BE2C (cell line): ENCODE results near the gene DMRTB1.

Experiments
- DNase-seq: peaks from one replicate; pipeline ENCODE4 v3.0.0-alpha.2; 2020
- H3K27me3 ChIP-seq: fragments of 250-450 bp; sonication (Bioruptor Pico); 2 replicates; pipeline ENCODE4 v1.5.1; 2020; ENCODE audit warnings: mild to moderate bottlenecking
- H3K36me3 ChIP-seq: fragments of 250-450 bp; sonication (Bioruptor Pico); 2 replicates; pipeline ENCODE4 v1.5.1; 2020; ENCODE audit warnings: mild to moderate bottlenecking
- H3K4me1 ChIP-seq: fragments of 250-450 bp; sonication (Bioruptor Pico); 2 replicates; pipeline ENCODE4 v1.5.1; 2020
- H3K4me3 ChIP-seq: 2 replicates; pipeline ENCODE4 v1.5.1; 2011; ENCODE audit warnings: low read depth, low read length
- H3K9me3 ChIP-seq: fragments of 250-450 bp; sonication (Bioruptor Pico); 2 replicates; pipeline ENCODE4 v1.5.1; 2020
- CTCF ChIP-seq: IDR thresholded peaks from 2 replicates; pipeline ENCODE4 v1.5.1; 2012; ENCODE audit warnings: mild to moderate bottlenecking, low read depth, low read length

The DMRTB1 gene

DNA sequence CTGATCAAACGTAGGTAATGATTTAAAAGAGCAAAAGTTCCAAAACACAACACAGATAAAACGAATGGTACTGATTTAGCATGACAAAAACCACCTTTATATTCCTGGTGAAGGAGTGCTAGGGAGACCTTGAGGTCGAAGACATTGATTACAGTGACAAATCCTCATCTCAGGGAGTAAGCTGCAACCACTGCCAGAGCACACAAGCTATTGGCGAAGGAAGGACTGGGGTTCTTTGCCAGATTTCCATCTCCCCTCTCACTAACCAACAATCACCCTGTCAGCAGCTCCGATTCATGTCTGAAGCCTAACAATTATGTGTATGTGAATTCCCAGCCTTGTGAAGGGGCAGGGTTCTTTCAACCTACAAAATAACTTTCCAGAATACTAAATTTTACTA lies 40.2 kb upstream of the DMRTB1 start:
- DNase-seq: no peak
- H3K36me3 ChIP-seq: no peaks in the 10 kb centered on the region
- no peak for TF ChIP-seq CTCF
- H3K4me3 ChIP-seq: no peak overlapping the region
- no peaks in the 10 kb centered on the region for H3K9me3 ChIP-seq
- H3K27me3 ChIP-seq: no peaks in the 10 kb centered on the region
- no peaks in the 10 kb centered on the region for H3K4me1 ChIP-seq

DNA sequence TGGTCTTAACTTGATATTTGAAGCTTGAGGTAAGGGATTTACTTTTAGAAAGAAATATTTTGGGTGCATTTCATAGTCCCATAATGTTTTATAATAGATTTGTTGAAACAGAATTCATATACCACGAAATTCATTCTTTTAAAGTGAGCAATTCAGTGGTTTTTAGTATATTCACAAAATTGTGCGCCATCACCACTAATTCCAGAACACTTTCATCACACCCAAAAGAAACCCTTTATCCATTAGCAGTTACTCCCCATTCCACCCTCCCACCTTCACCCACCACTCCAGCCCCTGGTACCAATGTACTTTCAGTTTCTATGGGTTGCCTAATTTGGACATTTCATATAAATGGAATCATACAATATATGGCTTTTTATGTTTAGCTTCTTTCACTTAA lies 38.9 kb upstream of the DMRTB1 start:
- no peak overlapping the region for H3K4me3 ChIP-seq
- no peak for TF ChIP-seq CTCF
- DNase-seq: no peak

DNA sequence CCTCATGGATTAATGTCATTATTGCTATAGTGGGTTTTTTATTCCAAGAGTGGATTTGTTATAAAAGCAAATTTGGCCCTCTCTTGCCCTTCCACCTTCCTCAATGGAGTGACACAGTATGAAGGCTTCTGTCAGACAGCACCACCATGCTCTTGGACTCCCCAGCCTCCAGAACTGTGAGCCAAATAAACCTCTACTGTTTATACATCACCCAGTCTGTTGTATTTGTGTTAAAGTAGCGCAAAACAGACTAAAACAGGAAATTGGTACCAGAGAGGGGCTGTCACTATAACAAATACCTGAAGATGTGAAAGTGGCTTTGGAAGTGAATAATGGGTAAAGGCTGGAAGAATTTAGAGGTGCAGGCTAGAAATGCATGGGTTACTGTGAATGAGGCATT lies 38.0 kb upstream of the DMRTB1 start:
- Histone ChIP-seq H3K36me3 (no peaks in the 10 kb centered on the region), H3K27me3 (no peaks in the 10 kb centered on the region), H3K9me3 (no peaks in the 10 kb centered on the region), H3K4me1 (no peaks in the 10 kb centered on the region), H3K4me3 (no peak overlapping the region)
- no peak for TF ChIP-seq CTCF
- no peak for DNase-seq

More for the DNA sequence above, 38.9 kb upstream of the DMRTB1 start:
- no peaks in the 10 kb centered on the region for H3K36me3 ChIP-seq
- no peaks in the 10 kb centered on the region for H3K9me3 ChIP-seq
- no peaks in the 10 kb centered on the region for H3K27me3 ChIP-seq
- H3K4me1 ChIP-seq: no peaks in the 10 kb centered on the region

- H3K36me3 ChIP-seq: no peaks in the 10 kb centered on the region
- DNase-seq: no peak
- no peaks in the 10 kb centered on the region for H3K9me3 ChIP-seq
- no peaks in the 10 kb centered on the region for H3K4me1 ChIP-seq
- no peak overlapping the region for H3K4me3 ChIP-seq
- no peaks in the 10 kb centered on the region for H3K27me3 ChIP-seq
- TF ChIP-seq CTCF: no peak
These were observed 28.9 kb upstream of the DMRTB1 start for GRCh38 chr1:53430261-53430660.

DNA sequence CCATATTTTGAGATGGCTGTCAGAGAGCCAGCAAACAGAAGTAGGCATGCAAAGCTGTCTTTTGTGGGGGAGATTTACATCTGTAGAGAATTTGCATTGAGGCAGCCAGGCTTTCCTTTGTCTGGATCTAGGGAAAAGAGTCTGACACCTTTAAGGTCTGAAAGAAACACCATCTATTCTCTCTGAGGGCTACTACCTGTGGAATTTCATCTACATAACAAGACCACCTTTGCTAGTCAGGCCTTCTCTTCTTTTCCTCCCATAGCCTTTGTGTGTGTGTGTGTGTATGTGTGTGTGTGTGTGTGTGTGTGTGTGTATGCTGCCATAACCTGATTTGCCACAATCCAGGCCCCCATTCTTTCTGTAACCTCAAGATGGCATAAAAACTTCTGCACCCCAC lies 28.4 kb upstream of the DMRTB1 start:
- H3K4me3 ChIP-seq: no peak overlapping the region
- H3K27me3 ChIP-seq: no peaks in the 10 kb centered on the region
- TF ChIP-seq CTCF: no peak
- H3K9me3 ChIP-seq: no peaks in the 10 kb centered on the region
- H3K36me3 ChIP-seq: no peaks in the 10 kb centered on the region
- no peak for DNase-seq
- H3K4me1 ChIP-seq: no peaks in the 10 kb centered on the region

DNA sequence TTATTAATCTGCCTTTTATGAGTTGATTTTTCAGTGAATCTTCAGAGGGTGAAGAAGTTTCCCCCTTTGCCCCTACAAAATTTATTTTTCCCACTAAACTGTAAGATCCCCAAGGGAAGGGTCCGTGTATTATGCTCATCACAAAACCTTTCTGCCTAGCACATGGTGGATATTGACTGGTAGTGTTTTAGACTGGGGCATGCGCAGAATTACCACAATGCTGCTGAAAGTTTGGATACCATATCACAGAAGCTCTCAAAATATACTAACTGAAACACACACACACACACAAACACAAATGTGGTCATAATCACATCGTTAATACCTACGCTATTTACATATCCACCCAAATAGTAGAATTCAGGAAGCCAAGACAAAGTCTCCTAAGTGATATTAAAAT lies 28.0 kb upstream of the DMRTB1 start:
- Histone ChIP-seq H3K4me1 (no peaks in the 10 kb centered on the region), H3K9me3 (no peaks in the 10 kb centered on the region), H3K36me3 (no peaks in the 10 kb centered on the region), H3K27me3 (no peaks in the 10 kb centered on the region), H3K4me3 (no peak overlapping the region)
- no peak for TF ChIP-seq CTCF
- DNase-seq: no peak
